PFSK-1 (cell line): ENCODE results near the gene RAET1E.

Experiments
- POLR2AphosphoS5 ChIP-seq: IDR thresholded peaks from 2 replicates; pipeline ENCODE4 v1.6.1; 2012; ENCODE audit warnings: low read depth, mild to moderate bottlenecking, control low read depth, low read length, moderate library complexity
- TAF1 ChIP-seq: IDR thresholded peaks from 2 replicates; pipeline ENCODE4 v1.6.1; 2012; ENCODE audit warnings: low read length, control low read depth, borderline replicate concordance; ENCODE audit not compliant: insufficient read depth
- TF ChIP-seq, protein P1 (sequence below), 2 experiments: IDR thresholded peaks; 2 replicates each; pipeline versions ENCODE4 v1.6.1 to v1.8.0; 2011 to 2012; ENCODE audit warnings: low read depth in 2 of 2, low read length in 2 of 2, control low read depth in 1 of 2, inconsistent platforms in 1 of 2, mild to moderate bottlenecking in 1 of 2, moderate library complexity in 1 of 2; ENCODE audit not compliant: insufficient read depth in 1 of 2

DNA sequence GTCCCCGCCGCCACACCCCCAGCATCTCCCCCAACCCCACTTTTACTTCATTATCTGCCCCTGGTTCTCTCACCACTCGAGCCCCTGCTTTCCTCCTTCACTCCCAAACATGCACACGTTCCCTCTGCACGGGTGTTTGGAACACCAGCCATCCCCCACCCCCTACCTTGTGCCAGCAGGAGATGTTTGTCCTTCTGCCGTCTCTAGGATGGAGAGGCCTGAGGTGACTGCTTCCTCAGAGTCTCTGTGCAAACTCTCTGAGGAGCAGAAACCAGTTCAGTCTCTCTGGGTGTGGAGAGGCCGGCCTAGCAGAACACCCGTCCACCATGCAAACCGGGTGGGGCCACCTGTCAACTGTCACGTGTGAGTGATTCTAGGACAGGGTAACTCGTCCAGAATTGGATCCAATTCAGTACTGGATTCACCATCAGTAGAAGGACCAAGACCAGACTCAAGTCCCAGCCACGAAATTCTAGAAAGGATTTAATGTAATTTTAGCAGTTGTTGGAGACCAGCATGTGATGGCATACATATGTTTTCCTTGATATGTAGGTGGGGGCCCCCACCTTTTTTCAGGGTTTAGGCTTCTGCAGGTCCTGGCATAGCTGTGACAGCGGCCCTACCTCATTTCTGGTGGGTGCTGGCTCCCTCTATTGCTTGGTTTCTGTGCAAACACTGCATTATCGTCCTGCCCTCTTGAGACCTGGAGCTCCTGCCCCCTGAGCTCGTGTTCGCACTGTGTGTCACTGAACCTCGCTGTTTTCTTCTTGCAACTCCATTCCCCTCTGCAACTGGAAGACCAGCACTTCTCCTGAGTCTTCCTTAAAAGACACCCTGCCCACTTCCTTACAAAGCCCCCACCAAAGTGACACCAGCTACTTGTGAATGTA, at the start of gene RAET1E:
- no peak for TF ChIP-seq POLR2AphosphoS5
- TF ChIP-seq, protein P1, sequence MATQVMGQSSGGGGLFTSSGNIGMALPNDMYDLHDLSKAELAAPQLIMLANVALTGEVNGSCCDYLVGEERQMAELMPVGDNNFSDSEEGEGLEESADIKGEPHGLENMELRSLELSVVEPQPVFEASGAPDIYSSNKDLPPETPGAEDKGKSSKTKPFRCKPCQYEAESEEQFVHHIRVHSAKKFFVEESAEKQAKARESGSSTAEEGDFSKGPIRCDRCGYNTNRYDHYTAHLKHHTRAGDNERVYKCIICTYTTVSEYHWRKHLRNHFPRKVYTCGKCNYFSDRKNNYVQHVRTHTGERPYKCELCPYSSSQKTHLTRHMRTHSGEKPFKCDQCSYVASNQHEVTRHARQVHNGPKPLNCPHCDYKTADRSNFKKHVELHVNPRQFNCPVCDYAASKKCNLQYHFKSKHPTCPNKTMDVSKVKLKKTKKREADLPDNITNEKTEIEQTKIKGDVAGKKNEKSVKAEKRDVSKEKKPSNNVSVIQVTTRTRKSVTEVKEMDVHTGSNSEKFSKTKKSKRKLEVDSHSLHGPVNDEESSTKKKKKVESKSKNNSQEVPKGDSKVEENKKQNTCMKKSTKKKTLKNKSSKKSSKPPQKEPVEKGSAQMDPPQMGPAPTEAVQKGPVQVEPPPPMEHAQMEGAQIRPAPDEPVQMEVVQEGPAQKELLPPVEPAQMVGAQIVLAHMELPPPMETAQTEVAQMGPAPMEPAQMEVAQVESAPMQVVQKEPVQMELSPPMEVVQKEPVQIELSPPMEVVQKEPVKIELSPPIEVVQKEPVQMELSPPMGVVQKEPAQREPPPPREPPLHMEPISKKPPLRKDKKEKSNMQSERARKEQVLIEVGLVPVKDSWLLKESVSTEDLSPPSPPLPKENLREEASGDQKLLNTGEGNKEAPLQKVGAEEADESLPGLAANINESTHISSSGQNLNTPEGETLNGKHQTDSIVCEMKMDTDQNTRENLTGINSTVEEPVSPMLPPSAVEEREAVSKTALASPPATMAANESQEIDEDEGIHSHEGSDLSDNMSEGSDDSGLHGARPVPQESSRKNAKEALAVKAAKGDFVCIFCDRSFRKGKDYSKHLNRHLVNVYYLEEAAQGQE (IDR thresholded peaks at IDR 0.05; ENCODE audit: insufficient read depth in 1 of 2, low read depth in 2 of 2, low read length in 2 of 2) = no peak
- no peak for TF ChIP-seq TAF1
